Upper lobe of left lung (tissue), 4 donors: ENCODE measurements around the gene ZC2HC1B.

Experiments
- POLR2AphosphoS5 ChIP-seq, 2 donors: sonication (generic); formaldehyde crosslinking; IDR thresholded peaks; one replicate each; pipeline ENCODE4 v1.5.1; 2017; ENCODE audit warnings: antibody characterized with exemption in 2 of 2
- TF ChIP-seq, protein P1 (sequence below), 6 experiments: fragments of 450-650 bp in 4 of 6; fragments of 200-600 bp in 2 of 6; sonication (generic) in 2 of 6; IDR thresholded peaks; one replicate each; pipeline ENCODE4 v1.5.1; 2016 to 2019; ENCODE audit warnings: antibody characterized with exemption in 6 of 6

GRCh38 chr6:143961066-143961465 is 96.8 kb downstream of the ZC2HC1B start:
- TF ChIP-seq POLR2AphosphoS5 (IDR thresholded peaks at IDR 0.05), result no peak
- TF ChIP-seq, protein P1, sequence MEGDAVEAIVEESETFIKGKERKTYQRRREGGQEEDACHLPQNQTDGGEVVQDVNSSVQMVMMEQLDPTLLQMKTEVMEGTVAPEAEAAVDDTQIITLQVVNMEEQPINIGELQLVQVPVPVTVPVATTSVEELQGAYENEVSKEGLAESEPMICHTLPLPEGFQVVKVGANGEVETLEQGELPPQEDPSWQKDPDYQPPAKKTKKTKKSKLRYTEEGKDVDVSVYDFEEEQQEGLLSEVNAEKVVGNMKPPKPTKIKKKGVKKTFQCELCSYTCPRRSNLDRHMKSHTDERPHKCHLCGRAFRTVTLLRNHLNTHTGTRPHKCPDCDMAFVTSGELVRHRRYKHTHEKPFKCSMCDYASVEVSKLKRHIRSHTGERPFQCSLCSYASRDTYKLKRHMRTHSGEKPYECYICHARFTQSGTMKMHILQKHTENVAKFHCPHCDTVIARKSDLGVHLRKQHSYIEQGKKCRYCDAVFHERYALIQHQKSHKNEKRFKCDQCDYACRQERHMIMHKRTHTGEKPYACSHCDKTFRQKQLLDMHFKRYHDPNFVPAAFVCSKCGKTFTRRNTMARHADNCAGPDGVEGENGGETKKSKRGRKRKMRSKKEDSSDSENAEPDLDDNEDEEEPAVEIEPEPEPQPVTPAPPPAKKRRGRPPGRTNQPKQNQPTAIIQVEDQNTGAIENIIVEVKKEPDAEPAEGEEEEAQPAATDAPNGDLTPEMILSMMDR (IDR thresholded peaks at IDR 0.05), result no peak
